ENCODE data around the gene TTYH3.
"Not testable (repeated sequence)": the region's sequence is repeated elsewhere in the genome, so short reads cannot be mapped to it uniquely, and the experiment has no call there.

TTYH3 gene

DNA sequence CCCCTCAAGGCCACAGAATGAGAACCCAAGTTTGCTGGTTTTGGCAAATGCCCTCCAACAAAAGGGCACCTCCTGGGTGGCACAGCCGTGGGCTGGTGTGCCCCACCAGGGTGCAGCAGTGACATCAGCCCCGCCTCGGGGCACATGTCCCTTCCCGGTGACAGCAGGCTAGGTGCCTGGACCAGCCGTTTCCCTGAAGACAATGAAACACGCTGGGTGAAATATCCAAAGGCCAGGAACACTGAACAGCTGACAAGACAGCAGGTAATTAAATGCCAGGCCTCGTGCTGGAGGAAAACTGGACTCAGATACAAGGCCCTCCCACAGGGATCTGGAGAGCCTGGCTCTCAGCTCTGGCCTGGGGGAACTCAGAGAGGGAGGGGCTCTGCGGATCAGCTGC, 44.8 kb downstream of the TTYH3 start:
- H3K9me3 Mint-ChIP-seq; H3K4me3 Mint-ChIP-seq; H3K27me3 Mint-ChIP-seq (ENCODE audit: low read depth); DNase-seq (ENCODE audit: low spot score); H3K4me1 Mint-ChIP-seq (ENCODE audit: low read depth); H3K27ac Mint-ChIP-seq; H3K36me3 Mint-ChIP-seq (ENCODE audit: low read depth): not testable (repeated sequence)

DNA sequence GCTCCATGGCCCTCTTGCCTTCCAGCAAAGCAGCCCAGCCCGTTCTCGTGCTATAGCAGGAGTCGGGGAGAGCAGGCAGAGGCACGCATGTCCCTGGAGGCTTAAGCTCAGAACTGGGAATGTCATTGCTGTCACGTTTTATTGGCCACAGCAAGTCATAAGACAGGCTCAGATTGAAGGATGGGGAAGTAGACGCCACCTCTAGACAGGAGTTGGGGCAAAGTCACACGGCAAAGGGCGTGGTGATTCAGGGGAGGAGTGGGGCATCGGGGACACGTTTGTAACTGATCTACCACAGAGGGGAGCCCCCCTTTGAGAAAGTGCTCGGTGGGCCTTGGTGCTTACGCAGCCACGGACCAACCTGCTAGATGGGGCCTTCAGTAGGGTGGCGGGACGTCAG, 46.7 kb downstream of the TTYH3 start:
- not testable (repeated sequence) for H3K4me3 Mint-ChIP-seq; DNase-seq (ENCODE audit: low spot score); H3K9me3 Mint-ChIP-seq; H3K27ac Mint-ChIP-seq; H3K36me3 Mint-ChIP-seq (ENCODE audit: low read depth); H3K27me3 Mint-ChIP-seq (ENCODE audit: low read depth); H3K4me1 Mint-ChIP-seq (ENCODE audit: low read depth)

- DNase-seq (ENCODE audit: low spot score); H3K36me3 Mint-ChIP-seq (ENCODE audit: low read depth); H3K27ac Mint-ChIP-seq; H3K9me3 Mint-ChIP-seq; H3K4me1 Mint-ChIP-seq (ENCODE audit: low read depth); H3K27me3 Mint-ChIP-seq (ENCODE audit: low read depth); H3K4me3 Mint-ChIP-seq: not testable (repeated sequence)
Measured at GRCh38 chr7:2679135-2680127, 47.6 kb downstream of the TTYH3 start.

DNA sequence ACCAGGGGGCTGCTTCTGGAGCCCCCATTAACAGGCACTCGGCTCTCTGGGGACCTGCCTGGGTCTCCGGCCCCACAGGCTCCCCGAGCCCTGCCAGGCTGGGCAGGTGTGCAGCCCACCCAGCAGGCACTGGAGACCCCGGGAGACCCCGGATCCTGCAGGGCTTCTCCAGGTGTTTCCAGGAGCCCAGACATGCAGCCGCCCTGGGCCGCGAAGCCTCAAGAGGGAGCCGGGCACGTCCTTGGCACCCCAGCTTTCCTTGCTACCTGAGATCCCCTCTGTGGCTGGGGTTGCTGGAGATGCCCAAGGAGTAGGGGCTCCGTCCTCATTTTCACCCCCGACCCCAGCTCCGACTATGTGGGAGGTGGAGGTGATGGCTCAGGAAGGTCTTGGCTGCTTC, 48.5 kb downstream of the TTYH3 start:
- Mint-ChIP-seq H3K27me3 (ENCODE audit: low read depth) (peaks cover 3% of the 10 kb centered on the region), H3K4me3 (no peak overlapping the region)

GRCh38 chr7:2680792-2681490, 49.2 kb downstream of the TTYH3 start:
- Mint-ChIP-seq H3K36me3 (ENCODE audit: low read depth) (no peaks in the 10 kb centered on the region), H3K27ac (no peak overlapping the region), H3K9me3 (no peaks in the 10 kb centered on the region), H3K27me3 (ENCODE audit: low read depth) (peaks cover 5% of the 10 kb centered on the region), H3K4me3 (no peak overlapping the region), H3K4me1 (ENCODE audit: low read depth) (no peaks in the 10 kb centered on the region)
- peak; percentile 37 for DNase-seq (ENCODE audit: low spot score)

More for the DNA sequence above, 48.5 kb downstream of the TTYH3 start:
- Mint-ChIP-seq H3K36me3 (ENCODE audit: low read depth) (no peaks in the 10 kb centered on the region), H3K9me3 (no peaks in the 10 kb centered on the region), H3K4me1 (ENCODE audit: low read depth) (no peaks in the 10 kb centered on the region), H3K27ac (no peak overlapping the region)
- no peak for DNase-seq (ENCODE audit: low spot score)

- H3K4me3 Mint-ChIP-seq: no peak overlapping the region
- no peaks in the 10 kb centered on the region for H3K9me3 Mint-ChIP-seq
- H3K4me1 Mint-ChIP-seq (ENCODE audit: low read depth): no peaks in the 10 kb centered on the region
- no peaks in the 10 kb centered on the region for H3K36me3 Mint-ChIP-seq (ENCODE audit: low read depth)
- no peak for DNase-seq (ENCODE audit: low spot score)
- H3K27me3 Mint-ChIP-seq (ENCODE audit: low read depth): peaks cover 14% of the 10 kb centered on the region
- H3K27ac Mint-ChIP-seq: no peak overlapping the region
Measured at GRCh38 chr7:2681929-2682799, 50.4 kb downstream of the TTYH3 start.

GRCh38 chr7:2684501-2684900, 52.7 kb downstream of the TTYH3 start:
- no peak overlapping the region for H3K27ac Mint-ChIP-seq
- peaks cover 7% of the 10 kb centered on the region for H3K4me1 Mint-ChIP-seq (ENCODE audit: low read depth)
- peaks cover 26% of the 10 kb centered on the region for H3K27me3 Mint-ChIP-seq (ENCODE audit: low read depth)
- no peak overlapping the region for H3K4me3 Mint-ChIP-seq
- no peak for DNase-seq (ENCODE audit: low spot score)
- H3K36me3 Mint-ChIP-seq (ENCODE audit: low read depth): no peaks in the 10 kb centered on the region
- H3K9me3 Mint-ChIP-seq: no peaks in the 10 kb centered on the region

DNA sequence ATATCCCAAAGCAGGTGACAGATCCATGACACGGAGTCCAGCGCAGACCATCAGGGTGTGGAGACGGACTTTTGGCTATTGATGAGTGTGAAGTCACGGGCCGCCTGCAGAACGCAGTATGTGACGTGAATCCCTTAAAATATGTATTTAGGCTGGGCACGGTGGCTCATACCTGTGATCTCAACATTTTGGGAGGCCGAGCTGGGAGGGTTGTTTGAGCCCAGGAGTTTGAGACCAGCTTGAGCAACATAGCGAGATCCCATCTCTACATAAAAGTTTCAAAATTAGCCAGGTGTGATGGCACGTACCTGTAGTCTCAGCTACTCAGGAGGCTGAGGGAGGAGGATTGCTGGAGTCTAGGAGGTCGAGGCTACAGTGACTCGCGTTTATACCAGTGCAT, 54.3 kb downstream of the TTYH3 start:
- Mint-ChIP-seq H3K4me3 (no peak overlapping the region), H3K9me3 (no peaks in the 10 kb centered on the region), H3K27ac (no peak overlapping the region), H3K36me3 (ENCODE audit: low read depth) (no peaks in the 10 kb centered on the region), H3K27me3 (ENCODE audit: low read depth) (peaks cover 40% of the 10 kb centered on the region), H3K4me1 (ENCODE audit: low read depth) (peaks cover 12% of the 10 kb centered on the region)
- DNase-seq (ENCODE audit: low spot score): no peak

DNA sequence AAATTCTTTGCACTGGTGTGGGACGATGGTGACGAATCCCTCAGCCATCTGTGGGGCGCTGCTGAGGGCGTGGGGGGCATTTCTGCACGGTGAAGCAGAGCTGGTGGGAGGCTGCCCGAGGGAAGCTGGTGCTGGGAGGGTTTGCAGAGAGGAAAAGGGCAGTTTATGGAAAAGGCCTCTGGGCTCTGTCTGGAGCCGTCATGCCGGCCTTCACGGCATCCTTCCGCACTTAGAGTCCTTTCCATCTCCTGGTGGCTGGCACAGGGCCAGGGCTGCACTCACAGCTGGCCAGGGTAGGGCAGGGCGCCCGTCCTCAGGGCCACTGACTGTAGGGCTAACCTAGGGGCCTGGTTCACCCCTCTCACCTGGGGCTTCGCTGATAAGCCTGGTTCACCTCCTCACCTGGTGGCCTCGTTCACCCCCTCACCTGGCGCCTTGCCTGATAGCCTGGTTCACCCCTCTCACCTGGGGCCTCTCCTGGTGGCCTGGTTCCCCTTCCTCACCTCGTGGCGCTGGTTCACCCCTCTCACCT, 55.6 kb downstream of the TTYH3 start:
- peaks cover 46% of the 10 kb centered on the region for H3K27me3 Mint-ChIP-seq (ENCODE audit: low read depth)
- H3K4me1 Mint-ChIP-seq (ENCODE audit: low read depth): peaks cover 12% of the 10 kb centered on the region
- DNase-seq (ENCODE audit: low spot score): no peak
- H3K36me3 Mint-ChIP-seq (ENCODE audit: low read depth): no peaks in the 10 kb centered on the region
- no peak overlapping the region for H3K4me3 Mint-ChIP-seq
- H3K27ac Mint-ChIP-seq: no peak overlapping the region
- H3K9me3 Mint-ChIP-seq: no peaks in the 10 kb centered on the region

- no peaks in the 10 kb centered on the region for H3K36me3 Mint-ChIP-seq (ENCODE audit: low read depth)
- H3K4me3 Mint-ChIP-seq: peak within 1 kb of the TSS; percentile 64
- no peak within 1 kb of the TSS for H3K27ac Mint-ChIP-seq
- no peak for DNase-seq (ENCODE audit: low spot score)
- peaks cover 12% of the 10 kb centered on the region for H3K4me1 Mint-ChIP-seq (ENCODE audit: low read depth)
- no peaks in the 10 kb centered on the region for H3K9me3 Mint-ChIP-seq
- H3K27me3 Mint-ChIP-seq (ENCODE audit: low read depth): peaks cover 46% of the 10 kb centered on the region
Measured at GRCh38 chr7:2687881-2688318, 56.1 kb downstream of the TTYH3 start, which contains the start of gene AMZ1. TSS of gene AMZ1 (plus strand) at chr7:2688202. CDS start at chr7:2700452, 12,250 bp downstream.

GRCh38 chr7:2688409-2689342, 56.9 kb downstream of the TTYH3 start:
- Mint-ChIP-seq H3K27ac (no peak overlapping the region), H3K4me1 (ENCODE audit: low read depth) (peaks cover 12% of the 10 kb centered on the region), H3K27me3 (ENCODE audit: low read depth) (peaks cover 46% of the 10 kb centered on the region), H3K4me3 (peak overlapping the region; percentile 64), H3K36me3 (ENCODE audit: low read depth) (no peaks in the 10 kb centered on the region), H3K9me3 (no peaks in the 10 kb centered on the region)
- no peak for DNase-seq (ENCODE audit: low spot score)

- Mint-ChIP-seq H3K9me3 (no peaks in the 10 kb centered on the region), H3K27ac (no peak overlapping the region), H3K27me3 (ENCODE audit: low read depth) (peaks cover 46% of the 10 kb centered on the region), H3K4me3 (no peak overlapping the region), H3K36me3 (ENCODE audit: low read depth) (no peaks in the 10 kb centered on the region), H3K4me1 (ENCODE audit: low read depth) (peaks cover 12% of the 10 kb centered on the region)
- DNase-seq (ENCODE audit: low spot score): no peak
Measured at GRCh38 chr7:2689343-2689847, 57.6 kb downstream of the TTYH3 start.
